HG03108 (cell line): ENCODE data around the gene GAST.

Source experiments
- ATAC-seq: cut with Tn5 transposase; IDR thresholded peaks from one replicate; pipeline ENCODE4 v1.9.1; 2021; ENCODE audit warnings: moderate library complexity; ENCODE audit not compliant: unreplicated experiment

Gene GAST

DNA sequence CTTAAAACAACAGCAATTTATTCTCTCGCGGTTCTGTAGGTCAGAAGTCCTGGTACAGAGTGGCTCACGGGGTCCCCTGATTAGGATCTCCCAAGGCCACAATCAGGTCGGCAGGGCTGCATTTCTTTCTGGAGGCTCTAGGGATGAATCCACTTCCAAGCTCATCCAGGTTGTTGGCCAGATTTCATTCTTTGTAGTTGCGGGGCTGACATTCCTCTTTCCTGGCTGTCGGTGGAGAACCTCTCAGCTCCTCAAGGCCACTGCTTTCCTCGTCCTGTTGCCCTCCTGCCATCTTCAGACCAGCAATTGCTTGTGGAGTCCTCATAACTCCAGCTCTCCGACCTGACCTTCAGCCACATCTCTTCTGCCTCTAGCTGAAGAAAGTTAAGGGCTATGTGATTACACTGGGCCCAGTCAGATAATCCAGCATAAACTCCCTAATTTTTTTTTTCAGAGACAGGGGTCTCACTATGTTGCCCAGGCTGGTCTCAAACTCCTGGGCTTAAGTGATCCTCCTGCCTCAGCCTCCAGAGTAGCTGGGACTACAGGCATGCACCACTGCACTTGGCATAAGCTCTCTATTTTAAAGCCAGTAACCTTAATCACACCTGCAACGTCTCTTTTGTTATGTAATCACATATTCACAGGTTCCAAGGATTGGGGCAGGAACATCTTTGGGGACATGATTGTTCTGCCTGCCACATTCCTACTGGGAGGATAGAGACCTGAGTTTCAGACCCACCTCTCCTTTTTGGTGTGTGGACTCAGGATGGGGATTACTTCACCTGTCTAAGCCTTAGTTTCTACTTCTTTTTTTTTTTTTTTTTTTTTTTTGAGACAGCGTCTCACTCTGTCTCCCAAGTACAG, 4.1 kb upstream of the GAST start:
- ATAC-seq: no peak

- no peak for ATAC-seq
Measured at GRCh38 chr17:41710472-41711090, 1.6 kb upstream of the GAST start.

DNA sequence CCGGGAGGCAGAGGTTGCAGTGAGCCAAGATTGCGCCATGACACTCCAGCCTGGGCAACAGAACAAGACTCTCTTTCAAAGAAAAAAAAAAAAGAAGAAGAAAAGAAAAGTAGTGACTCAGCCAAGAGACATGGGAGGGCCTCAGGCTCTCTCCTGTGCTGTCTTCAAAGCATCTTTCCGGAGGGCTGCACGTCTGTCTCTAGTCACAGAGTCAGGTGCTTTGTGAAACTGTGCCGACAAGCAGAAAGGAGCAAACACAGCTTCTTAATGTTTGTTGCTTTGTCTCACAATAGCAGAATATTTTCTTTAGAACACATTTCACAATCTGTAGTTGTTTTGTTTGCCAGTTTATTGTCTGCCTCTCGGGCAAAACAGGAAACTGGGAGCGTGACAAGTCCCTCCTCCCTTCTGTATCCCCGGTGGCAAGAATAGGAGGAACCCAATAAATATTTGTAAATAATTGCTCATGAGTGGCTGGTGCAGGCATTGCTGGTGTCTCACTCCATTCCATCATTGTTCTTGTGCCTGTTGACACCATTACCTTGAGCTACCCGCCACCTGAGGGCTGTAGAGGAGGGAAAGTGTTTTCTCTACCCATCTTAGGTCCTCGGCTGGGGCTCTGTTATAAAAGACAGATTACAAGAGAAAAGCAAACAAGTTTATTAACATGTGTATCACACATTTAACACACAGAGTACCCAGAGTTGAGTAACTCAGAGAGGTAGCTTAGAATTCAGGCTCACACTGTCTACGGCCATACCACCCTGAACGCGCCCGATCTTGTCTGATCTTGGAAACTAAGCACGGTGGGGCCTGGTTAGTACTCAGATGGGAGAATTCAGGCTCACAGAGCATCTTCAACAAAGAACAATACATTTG, 5.5 kb downstream of the GAST start:
- no peak for ATAC-seq

- ATAC-seq: no peak
Measured at GRCh38 chr17:41718287-41718645, 6.1 kb downstream of the GAST start.

- no peak for ATAC-seq
Measured at GRCh38 chr17:41722231-41722630, 10.1 kb downstream of the GAST start.

DNA sequence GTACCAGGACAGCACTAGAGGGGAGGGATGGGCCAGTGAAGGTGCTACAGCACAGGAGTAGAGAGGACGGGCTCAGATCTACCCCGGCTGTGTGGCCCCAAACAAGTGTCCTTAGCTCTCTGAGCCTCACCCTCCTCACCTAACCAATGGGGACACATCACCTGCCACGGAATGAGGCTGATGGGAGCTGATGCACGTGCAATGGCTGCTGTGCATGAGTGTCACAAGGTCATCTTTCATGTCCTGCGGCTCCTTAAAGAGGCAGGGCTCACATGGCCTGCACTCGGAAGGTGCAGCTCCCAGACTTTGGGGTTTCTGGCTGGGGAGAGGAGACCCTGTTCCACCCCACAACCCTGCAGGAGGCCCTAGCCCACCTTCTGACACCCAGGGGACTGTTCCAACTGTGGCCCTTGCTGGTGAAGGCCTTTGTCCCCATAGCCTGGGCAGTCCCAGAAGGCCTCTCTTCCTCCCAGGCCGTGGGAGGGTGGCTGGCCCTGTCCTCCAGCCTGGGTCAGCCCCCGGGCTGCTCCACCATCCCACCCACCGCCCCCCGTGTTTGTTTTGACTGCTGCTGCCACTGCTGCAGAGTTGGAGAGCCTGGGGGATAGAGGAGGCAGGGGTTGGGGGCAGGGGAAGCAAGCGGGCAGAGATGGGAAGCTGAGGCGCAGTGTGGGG, 11.8 kb downstream of the GAST start:
- ATAC-seq: no peak

GRCh38 chr17:41724476-41725050, 12.4 kb downstream of the GAST start:
- ATAC-seq: no peak

GRCh38 chr17:41725134-41725533, 13.0 kb downstream of the GAST start:
- no peak for ATAC-seq

DNA sequence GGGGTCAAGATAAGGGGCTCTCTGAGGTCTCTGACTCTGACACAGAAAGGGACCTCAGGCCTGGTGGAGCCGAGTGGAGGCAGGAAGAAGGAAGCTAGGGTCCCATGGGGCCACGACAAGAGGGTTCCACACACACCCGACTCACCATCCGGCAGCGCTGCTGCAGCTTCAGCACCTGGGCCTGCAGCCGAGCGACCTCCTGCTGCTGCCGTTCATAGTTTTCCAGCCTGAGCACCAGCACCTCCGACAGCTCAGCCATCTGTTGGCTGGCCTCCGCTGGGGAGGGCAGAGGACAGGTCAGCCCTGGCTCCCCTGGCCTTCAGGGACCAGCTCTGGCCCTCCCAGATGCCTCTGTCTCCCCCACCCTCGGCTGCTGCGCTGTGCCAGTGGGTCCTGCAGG, 15.9 kb downstream of the GAST start:
- no peak for ATAC-seq

GRCh38 chr17:41730479-41730878, 18.3 kb downstream of the GAST start:
- ATAC-seq: no peak

DNA sequence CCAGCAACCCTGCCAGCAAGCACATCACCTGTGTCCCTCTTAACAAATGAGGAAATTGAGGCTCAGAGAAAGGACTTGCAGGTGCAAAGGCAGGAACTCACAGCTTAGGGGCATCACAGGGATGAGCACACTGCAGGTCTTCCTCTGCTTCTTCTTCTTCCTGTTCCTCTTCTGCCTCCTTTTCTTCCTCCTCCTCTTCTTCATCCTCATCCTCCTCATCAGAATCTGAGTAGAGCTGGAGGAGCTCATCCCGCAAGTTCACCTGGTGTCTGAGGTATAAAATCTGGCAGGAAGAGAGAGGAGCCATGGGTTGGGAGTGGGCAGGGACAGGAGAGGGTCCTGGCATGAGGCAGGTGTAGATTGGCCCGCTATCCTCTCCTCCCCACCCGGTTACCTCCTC, 19.7 kb downstream of the GAST start:
- ATAC-seq: no peak

DNA sequence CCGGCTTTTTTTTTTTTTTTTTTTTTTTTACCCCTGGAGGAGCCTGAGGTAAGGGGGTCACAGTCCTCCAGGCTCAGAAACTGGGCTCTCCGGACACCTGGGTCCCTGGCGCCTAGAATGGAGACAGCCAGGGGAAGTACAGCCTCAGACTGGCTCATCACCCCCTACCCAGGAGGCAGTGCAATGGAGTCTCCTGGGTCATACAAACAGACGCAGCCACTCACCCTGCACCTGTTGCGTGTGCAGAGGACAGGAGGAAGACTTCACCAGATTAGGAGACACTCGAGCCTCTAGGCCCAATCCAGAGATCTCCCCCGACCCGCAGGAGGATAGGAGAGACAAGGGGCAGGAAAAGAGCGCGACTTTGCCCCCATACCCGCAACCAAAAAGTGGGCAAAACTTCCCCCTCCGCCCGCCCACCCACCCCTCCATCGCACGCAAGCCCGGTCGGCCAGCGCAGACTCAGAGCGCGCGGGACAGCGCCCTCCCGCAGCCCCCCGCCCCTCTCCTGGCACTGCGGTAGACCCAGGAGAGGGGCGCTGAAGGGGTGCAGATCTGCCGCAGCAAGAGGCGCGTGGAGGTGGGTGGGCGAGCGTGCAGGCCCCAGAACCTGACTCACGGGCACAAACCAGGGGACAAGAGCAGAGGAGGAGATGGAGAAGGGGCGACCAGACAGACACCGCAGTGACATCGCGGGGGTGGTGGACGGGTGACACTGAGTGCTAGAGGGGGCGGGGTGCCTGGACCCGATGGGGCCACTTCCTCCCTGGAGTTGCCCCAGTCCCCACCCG, 21.4 kb downstream of the GAST start:
- no peak for ATAC-seq

GRCh38 chr17:41734139-41734948, 22.2 kb downstream of the GAST start, which contains the start of gene HAP1:
TSS of gene HAP1 (minus strand) at chr17:41734643. CDS start at chr17:41734634, 9 bp downstream.
- ATAC-seq: no peak

- ATAC-seq: no peak
Measured at GRCh38 chr17:41734949-41735313, 22.8 kb downstream of the GAST start.

DNA sequence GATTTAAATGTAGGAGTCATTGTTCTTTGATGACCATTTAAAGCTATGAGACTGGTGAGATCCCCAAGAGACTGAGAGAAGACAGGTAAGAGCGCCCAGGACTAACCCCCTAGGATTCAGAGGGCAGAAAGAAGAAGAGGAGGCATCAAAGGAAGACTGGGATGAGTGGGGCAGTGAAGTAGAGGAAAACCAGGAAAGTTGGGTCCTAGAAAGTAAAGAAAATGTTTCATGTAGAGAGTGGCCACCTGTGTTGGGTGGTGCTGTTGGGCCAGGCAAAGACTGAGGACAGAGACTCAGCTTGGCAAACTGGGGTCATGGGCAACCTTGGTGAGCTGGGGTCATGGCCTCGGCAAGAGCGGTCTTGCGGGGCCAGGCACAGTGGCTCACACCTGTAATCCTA, 23.6 kb downstream of the GAST start:
- no peak for ATAC-seq

GRCh38 chr17:41736983-41737679, 25.0 kb downstream of the GAST start:
- ATAC-seq: no peak

DNA sequence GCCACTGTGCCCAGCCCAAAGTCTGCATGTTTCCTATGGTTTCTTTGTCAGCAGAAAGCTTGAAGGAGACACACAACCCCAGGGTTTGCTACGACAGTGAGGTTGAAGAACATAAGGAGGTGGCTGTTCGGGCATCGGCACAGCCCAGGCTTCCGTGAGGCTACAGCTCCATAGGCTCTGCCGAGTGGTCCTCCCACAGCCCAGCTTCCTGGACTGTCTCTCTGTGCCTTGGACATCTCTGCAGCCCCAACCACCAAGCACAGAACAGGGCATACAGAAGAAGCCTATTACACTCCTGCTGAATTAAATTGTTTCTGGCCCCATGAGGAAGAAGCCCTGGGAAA, 25.5 kb downstream of the GAST start:
- no peak for ATAC-seq

- no peak for ATAC-seq
Measured at GRCh38 chr17:41738077-41738800, 26.1 kb downstream of the GAST start.
